Astrocyte (in vitro differentiated cells and primary cell): Measurements from ENCODE around the gene KAT2A. TPM values are rescaled to one million over a fixed set of nuclear protein-coding genes. Genes with fewer than 3 reads are reported as not detected.

Experiments
- DNase-seq: peaks from one replicate; pipeline ENCODE4 v3.0.0-alpha.2; 2010; ENCODE audit warnings: low read depth
- FAIRE-seq: peaks from 2 replicates; lab custom pipeline; 2011; peaks lifted over from hg19 to GRCh38; lab: Jason Lieb, UNC
- H2AFZ ChIP-seq: 2 replicates; pipeline ENCODE4 v1.6.0; 2012; ENCODE audit warnings: low read depth, low read length, inconsistent platforms
- H3K27ac ChIP-seq: 2 replicates; pipeline ENCODE4 v1.5.1; 2011; ENCODE audit warnings: low read depth, low read length, inconsistent platforms
- H3K27me3 ChIP-seq: 2 replicates; pipeline ENCODE4 v1.6.0; 2011; ENCODE audit warnings: low read length, inconsistent platforms; ENCODE audit not compliant: insufficient read depth
- H3K36me3 ChIP-seq: 2 replicates; pipeline ENCODE4 v1.5.1; 2011; ENCODE audit warnings: low read length, inconsistent platforms; ENCODE audit not compliant: insufficient read depth
- H3K4me1 ChIP-seq: 2 replicates; pipeline ENCODE4 v1.5.1; 2011; ENCODE audit warnings: low read length, inconsistent platforms; ENCODE audit not compliant: insufficient read depth
- H3K4me2 ChIP-seq: 2 replicates; pipeline ENCODE4 v1.6.0; 2012; ENCODE audit warnings: low read length, inconsistent platforms
- H3K4me3 ChIP-seq: 2 replicates; pipeline ENCODE4 v1.5.1; 2011; ENCODE audit warnings: low read depth, mild to moderate bottlenecking, low read length, inconsistent platforms; ENCODE audit not compliant: insufficient read depth
- H3K79me2 ChIP-seq: 2 replicates; pipeline ENCODE4 v1.6.0; 2012; ENCODE audit warnings: mild to moderate bottlenecking, low read length, inconsistent platforms; ENCODE audit not compliant: insufficient read depth
- H3K9ac ChIP-seq: 2 replicates; pipeline ENCODE4 v1.6.0; 2012; ENCODE audit warnings: mild to moderate bottlenecking, low read length, inconsistent platforms
- H3K9me3 ChIP-seq: 2 replicates; pipeline ENCODE4 v1.5.1; 2012; ENCODE audit warnings: low read depth, mild to moderate bottlenecking, low read length, inconsistent platforms; ENCODE audit not compliant: insufficient read depth
- H4K20me1 ChIP-seq: 2 replicates; pipeline ENCODE4 v1.6.0; 2012; ENCODE audit warnings: low read length, inconsistent platforms; ENCODE audit not compliant: insufficient read depth
- H3K27ac Mint-ChIP-seq: one replicate; pipeline ENCODE4 v1.8.0; 2021; ENCODE audit warnings: mild to moderate bottlenecking, mixed read lengths; ENCODE audit not compliant: unreplicated experiment
- H3K27me3 Mint-ChIP-seq: one replicate; pipeline ENCODE4 v1.8.0; 2021; ENCODE audit warnings: low read depth, mixed read lengths; ENCODE audit not compliant: unreplicated experiment
- H3K36me3 Mint-ChIP-seq: one replicate; pipeline ENCODE4 v1.8.0; 2021; ENCODE audit warnings: low read depth, mixed read lengths; ENCODE audit not compliant: unreplicated experiment
- H3K4me1 Mint-ChIP-seq: one replicate; pipeline ENCODE4 v1.8.0; 2021; ENCODE audit warnings: low read depth, mixed read lengths; ENCODE audit not compliant: unreplicated experiment
- H3K4me3 Mint-ChIP-seq: one replicate; pipeline ENCODE4 v1.8.0; 2021; ENCODE audit warnings: mild to moderate bottlenecking, moderate library complexity, mixed read lengths; ENCODE audit not compliant: unreplicated experiment
- H3K9me3 Mint-ChIP-seq: one replicate; pipeline ENCODE4 v1.8.0; 2021; ENCODE audit warnings: mild to moderate bottlenecking, mixed read lengths; ENCODE audit not compliant: unreplicated experiment
- EZH2 ChIP-seq: IDR thresholded peaks from 2 replicates; pipeline ENCODE4 v1.6.1; 2012; ENCODE audit warnings: mild to moderate bottlenecking, low read length, inconsistent platforms; ENCODE audit not compliant: insufficient read depth
- total RNA-seq: library from RNA; stranded (reverse); gene quantifications from 2 replicates; pipeline ENCODE4 v1.2.1, GENCODE V29; 2021
- TF ChIP-seq, protein P1 (sequence below): IDR thresholded peaks from 2 replicates; pipeline ENCODE4 v1.5.1; 2011; ENCODE audit warnings: low read depth, mild to moderate bottlenecking, inconsistent platforms, low read length, moderate library complexity; ENCODE audit not compliant: insufficient read depth

KAT2A gene
- total RNA-seq, 1 donor from 2014 or later: 23.6 TPM

DNA sequence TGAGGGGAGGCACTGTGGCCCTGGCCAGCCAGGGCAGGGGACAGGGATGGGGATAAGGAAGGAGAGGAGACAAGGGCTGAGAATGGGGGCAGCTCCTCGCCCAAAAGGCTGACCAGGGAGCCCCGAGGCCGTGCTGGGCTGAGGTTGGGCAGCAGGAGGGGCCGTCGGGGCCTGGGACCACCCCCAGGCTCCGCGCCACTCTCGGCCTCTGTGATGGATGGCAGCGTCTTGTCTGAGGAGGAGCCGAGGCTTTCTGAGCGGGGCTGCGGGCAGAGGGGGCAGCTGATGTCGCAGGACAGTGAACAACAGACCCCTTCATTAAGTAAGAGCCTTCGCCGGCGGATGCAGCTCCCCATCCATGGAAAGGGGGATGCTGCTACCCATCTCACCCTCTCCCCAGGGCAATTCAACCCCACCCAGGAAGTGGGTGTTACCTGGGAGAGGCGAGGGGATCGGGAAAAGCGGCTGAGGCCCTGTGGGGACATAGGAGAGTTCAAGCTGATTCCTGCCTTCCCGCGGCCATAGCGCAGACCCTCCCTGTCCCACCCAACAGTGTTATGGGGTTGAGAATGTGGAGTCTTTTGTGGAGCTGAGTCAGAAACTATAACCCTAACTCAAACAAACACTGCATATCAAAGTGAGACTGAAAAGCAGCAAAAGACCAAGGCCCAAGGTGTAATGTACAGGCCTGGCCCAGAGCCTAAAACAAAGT, 42.7 kb upstream of the KAT2A start:
- no peaks in the 10 kb centered on the region for H4K20me1 ChIP-seq
- Mint-ChIP-seq H3K27ac (no peak overlapping the region), H3K4me1 (no peaks in the 10 kb centered on the region), H3K36me3 (peaks cover 3% of the 10 kb centered on the region), H3K9me3 (peaks cover 6% of the 10 kb centered on the region), H3K27me3 (peaks cover 33% of the 10 kb centered on the region), H3K4me3 (no peak overlapping the region)
- no peak overlapping the region for H3K27ac ChIP-seq
- H3K9ac ChIP-seq: no peak overlapping the region
- no peak overlapping the region for H3K4me2 ChIP-seq
- no peaks in the 10 kb centered on the region for H3K79me2 ChIP-seq
- H3K27me3 ChIP-seq: no peaks in the 10 kb centered on the region
- no peaks in the 10 kb centered on the region for H3K36me3 ChIP-seq
- DNase-seq: no peak
- no peaks in the 10 kb centered on the region for H3K4me1 ChIP-seq
- no peak overlapping the region for H3K4me3 ChIP-seq
- peak overlapping the region; percentile 10 for H2AFZ ChIP-seq
- no peak for TF ChIP-seq EZH2
- TF ChIP-seq, protein P1, sequence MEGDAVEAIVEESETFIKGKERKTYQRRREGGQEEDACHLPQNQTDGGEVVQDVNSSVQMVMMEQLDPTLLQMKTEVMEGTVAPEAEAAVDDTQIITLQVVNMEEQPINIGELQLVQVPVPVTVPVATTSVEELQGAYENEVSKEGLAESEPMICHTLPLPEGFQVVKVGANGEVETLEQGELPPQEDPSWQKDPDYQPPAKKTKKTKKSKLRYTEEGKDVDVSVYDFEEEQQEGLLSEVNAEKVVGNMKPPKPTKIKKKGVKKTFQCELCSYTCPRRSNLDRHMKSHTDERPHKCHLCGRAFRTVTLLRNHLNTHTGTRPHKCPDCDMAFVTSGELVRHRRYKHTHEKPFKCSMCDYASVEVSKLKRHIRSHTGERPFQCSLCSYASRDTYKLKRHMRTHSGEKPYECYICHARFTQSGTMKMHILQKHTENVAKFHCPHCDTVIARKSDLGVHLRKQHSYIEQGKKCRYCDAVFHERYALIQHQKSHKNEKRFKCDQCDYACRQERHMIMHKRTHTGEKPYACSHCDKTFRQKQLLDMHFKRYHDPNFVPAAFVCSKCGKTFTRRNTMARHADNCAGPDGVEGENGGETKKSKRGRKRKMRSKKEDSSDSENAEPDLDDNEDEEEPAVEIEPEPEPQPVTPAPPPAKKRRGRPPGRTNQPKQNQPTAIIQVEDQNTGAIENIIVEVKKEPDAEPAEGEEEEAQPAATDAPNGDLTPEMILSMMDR: no peak
- FAIRE-seq: no peak
- H3K9me3 ChIP-seq: no peaks in the 10 kb centered on the region

DNA sequence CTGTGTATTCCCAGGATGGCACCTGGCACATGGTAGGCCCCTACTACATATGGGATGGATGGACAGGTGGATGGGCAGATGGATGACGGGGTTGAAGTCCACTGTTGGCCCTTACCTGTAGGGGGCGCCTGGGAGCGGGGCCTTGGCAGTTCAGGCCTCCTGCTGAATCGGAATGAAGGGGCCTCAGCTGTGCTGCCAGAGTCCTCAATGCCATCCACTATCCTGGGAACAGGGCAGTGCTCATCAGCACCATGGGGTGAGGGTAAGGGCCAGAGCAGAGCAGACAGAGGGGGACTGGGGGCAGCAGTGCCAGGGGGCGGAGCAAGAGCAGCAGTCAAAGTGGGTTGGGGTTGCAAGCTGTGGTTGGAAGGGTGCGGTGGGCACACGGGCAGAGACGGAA, 41.9 kb upstream of the KAT2A start:
- Histone ChIP-seq H3K9ac (no peak overlapping the region), H3K4me3 (no peak overlapping the region), H3K4me1 (no peaks in the 10 kb centered on the region), H3K27ac (no peak overlapping the region), H3K27me3 (no peaks in the 10 kb centered on the region), H3K79me2 (no peaks in the 10 kb centered on the region), H3K4me2 (no peak overlapping the region), H4K20me1 (no peaks in the 10 kb centered on the region), H3K9me3 (no peaks in the 10 kb centered on the region), H3K36me3 (no peaks in the 10 kb centered on the region), H2AFZ (no peak overlapping the region)
- DNase-seq: no peak
- Mint-ChIP-seq H3K36me3 (peaks cover 3% of the 10 kb centered on the region), H3K4me3 (no peak overlapping the region), H3K4me1 (no peaks in the 10 kb centered on the region), H3K9me3 (peaks cover 6% of the 10 kb centered on the region), H3K27me3 (peaks cover 32% of the 10 kb centered on the region), H3K27ac (no peak overlapping the region)
- FAIRE-seq: no peak
- TF ChIP-seq EZH2: no peak
- TF ChIP-seq, protein P1: peak; percentile 17

DNA sequence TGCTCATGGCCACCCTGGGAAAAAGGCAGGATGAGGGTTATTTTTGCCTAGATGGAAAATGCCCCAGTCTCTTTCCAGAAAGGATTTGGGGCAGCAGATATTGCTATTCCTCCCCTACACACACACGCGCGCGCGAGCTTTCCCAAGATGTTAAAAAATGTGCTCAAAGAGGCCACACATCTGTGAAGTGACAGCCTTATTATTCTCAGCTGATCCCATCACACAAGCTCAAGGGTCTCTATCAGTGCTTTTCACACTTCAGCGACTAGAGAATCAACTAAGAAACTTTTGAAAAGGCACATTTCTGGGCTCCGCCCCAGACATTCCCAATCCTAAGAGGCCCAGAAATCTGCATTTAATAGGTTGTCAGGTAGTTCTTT, 39.4 kb upstream of the KAT2A start:
- H3K27me3 Mint-ChIP-seq: peaks cover 9% of the 10 kb centered on the region
- Histone ChIP-seq H3K27me3 (no peaks in the 10 kb centered on the region), H3K4me2 (no peak overlapping the region), H4K20me1 (no peaks in the 10 kb centered on the region), H3K4me1 (peaks cover 3% of the 10 kb centered on the region), H3K36me3 (no peaks in the 10 kb centered on the region), H2AFZ (no peak overlapping the region), H3K9ac (no peak overlapping the region), H3K4me3 (no peak overlapping the region), H3K79me2 (no peaks in the 10 kb centered on the region), H3K9me3 (no peaks in the 10 kb centered on the region), H3K27ac (no peak overlapping the region)
- no peaks in the 10 kb centered on the region for H3K9me3 Mint-ChIP-seq
- H3K4me1 Mint-ChIP-seq: no peaks in the 10 kb centered on the region
- H3K4me3 Mint-ChIP-seq: no peak overlapping the region
- no peak for FAIRE-seq
- no peaks in the 10 kb centered on the region for H3K36me3 Mint-ChIP-seq
- TF ChIP-seq, protein P1: no peak
- no peak for TF ChIP-seq EZH2
- no peak overlapping the region for H3K27ac Mint-ChIP-seq
- no peak for DNase-seq
